HepG2 (cell line): ENCODE measurements around the gene SLC2A5. TPM values are rescaled to one million over a fixed set of nuclear protein-coding genes. Genes with fewer than 3 reads are reported as not detected.

Source experiments
- GABPA ChIP-seq, 2 experiments: IDR thresholded peaks; 2 replicates each; pipeline ENCODE4 v1.6.1; 2011 to 2016; ENCODE audit warnings: low read depth in 2 of 2, low read length in 1 of 2, missing biosample characterization in 1 of 2, missing genetic modification characterization in 1 of 2
- KDM2A ChIP-seq: sonication (generic); formaldehyde crosslinking; IDR thresholded peaks from 2 replicates; pipeline ENCODE4 v1.4.0; 2020; ENCODE audit warnings: low read depth, missing genetic modification reagents, borderline replicate concordance
- RBFOX2 ChIP-seq: fragments of 200-400 bp; formaldehyde crosslinking; IDR thresholded peaks from 2 replicates; pipeline ENCODE4 v1.6.1; 2017; ENCODE audit warnings: low read depth, mild to moderate bottlenecking, low read length
- THYN1 ChIP-seq: sonication (generic); formaldehyde crosslinking; IDR thresholded peaks from 2 replicates; pipeline ENCODE4 v1.8.1; 2023; ENCODE audit warnings: low read depth, mild to moderate bottlenecking, moderate library complexity, missing genetic modification reagents, borderline replicate concordance
- ZBTB1 ChIP-seq: sonication (generic); formaldehyde crosslinking; IDR thresholded peaks from 2 replicates; pipeline ENCODE4 v1.4.0; 2020; ENCODE audit warnings: missing genetic modification reagents, borderline replicate concordance
- ZHX1 ChIP-seq: sonication (generic); formaldehyde crosslinking; IDR thresholded peaks from 2 replicates; pipeline ENCODE4 v1.8.1; 2022; ENCODE audit warnings: low read depth, mild to moderate bottlenecking, missing genetic modification reagents
- ZNF205 ChIP-seq: IDR thresholded peaks from 2 replicates; pipeline ENCODE4 v1.6.1; 2018; ENCODE audit warnings: missing biosample characterization, missing genetic modification reagents
- ZNF788 ChIP-seq: sonication (generic); formaldehyde crosslinking; IDR thresholded peaks from 2 replicates; pipeline ENCODE4 v1.5.0; 2020; ENCODE audit warnings: mild to moderate bottlenecking, missing genetic modification reagents, borderline replicate concordance
- ZNF816 ChIP-seq: sonication (generic); formaldehyde crosslinking; IDR thresholded peaks from 2 replicates; pipeline ENCODE4 v1.8.0; 2022; ENCODE audit warnings: missing genetic modification reagents, mild to moderate bottlenecking, borderline replicate concordance
- polyA plus RNA-seq, 8 experiments: library from polyadenylated mRNA; depleted of rRNA in 3 of 8; stranded (reverse) in 7 of 8; unstranded in 1 of 8; fragments of >200 nt; fragmentation: Illumina TruSeq in 4 of 8; extraction: Trizol in 4 of 8; gene quantifications; 2 replicates each; pipeline versions ENCODE4 v1.2.1 to v1.2.3, GENCODE V29; 2011 to 2016; ENCODE audit warnings: low read depth in 4 of 8, missing spikeins in 1 of 8, mixed read lengths in 1 of 8; ENCODE audit not compliant: insufficient read depth in 1 of 8
- total RNA-seq, 5 experiments: library from RNA; depleted of rRNA; stranded (reverse); fragments of >200 nt; fragmentation: Illumina TruSeq; extraction: Trizol; gene quantifications; 2 replicates each; pipeline ENCODE4 v1.2.3, GENCODE V29; 2016; ENCODE audit warnings: low read depth in 1 of 5
- TF ChIP-seq, protein P1 (sequence below), 2 experiments: sonication (generic) in 1 of 2; formaldehyde crosslinking in 1 of 2; IDR thresholded peaks; 2 replicates each; pipeline versions ENCODE4 v1.6.1 to v1.9.0; 2014 to 2022; ENCODE audit warnings: antibody characterized with exemption in 1 of 2, borderline replicate concordance in 1 of 2, inconsistent platforms in 1 of 2, low read depth in 1 of 2, missing genetic modification reagents in 1 of 2

Gene SLC2A5
- total and polyA plus RNA-seq, 2 of the 13 experiments (the other 11 are each of a cell fraction or from before 2014, with no cell fraction given), result 0.04 to 0.54 TPM

GRCh38 chr1:9057851-9058250 is 11.6 kb downstream of the SLC2A5 start (continued):
- TF ChIP-seq, protein P1, sequence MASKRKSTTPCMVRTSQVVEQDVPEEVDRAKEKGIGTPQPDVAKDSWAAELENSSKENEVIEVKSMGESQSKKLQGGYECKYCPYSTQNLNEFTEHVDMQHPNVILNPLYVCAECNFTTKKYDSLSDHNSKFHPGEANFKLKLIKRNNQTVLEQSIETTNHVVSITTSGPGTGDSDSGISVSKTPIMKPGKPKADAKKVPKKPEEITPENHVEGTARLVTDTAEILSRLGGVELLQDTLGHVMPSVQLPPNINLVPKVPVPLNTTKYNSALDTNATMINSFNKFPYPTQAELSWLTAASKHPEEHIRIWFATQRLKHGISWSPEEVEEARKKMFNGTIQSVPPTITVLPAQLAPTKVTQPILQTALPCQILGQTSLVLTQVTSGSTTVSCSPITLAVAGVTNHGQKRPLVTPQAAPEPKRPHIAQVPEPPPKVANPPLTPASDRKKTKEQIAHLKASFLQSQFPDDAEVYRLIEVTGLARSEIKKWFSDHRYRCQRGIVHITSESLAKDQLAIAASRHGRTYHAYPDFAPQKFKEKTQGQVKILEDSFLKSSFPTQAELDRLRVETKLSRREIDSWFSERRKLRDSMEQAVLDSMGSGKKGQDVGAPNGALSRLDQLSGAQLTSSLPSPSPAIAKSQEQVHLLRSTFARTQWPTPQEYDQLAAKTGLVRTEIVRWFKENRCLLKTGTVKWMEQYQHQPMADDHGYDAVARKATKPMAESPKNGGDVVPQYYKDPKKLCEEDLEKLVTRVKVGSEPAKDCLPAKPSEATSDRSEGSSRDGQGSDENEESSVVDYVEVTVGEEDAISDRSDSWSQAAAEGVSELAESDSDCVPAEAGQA (IDR thresholded peaks at IDR 0.05; ENCODE audit: low read depth), result no peak
- TF ChIP-seq, protein P1 (CRISPR knock-in tag; IDR thresholded peaks at IDR 0.05; ENCODE audit: borderline replicate concordance), result no peak
- TF ChIP-seq ZNF816 (CRISPR knock-in tag) (no peak), KDM2A (CRISPR knock-in tag) (no peak), ZBTB1 (CRISPR knock-in tag) (no peak), GABPA (IDR thresholded peaks at IDR 0.05; ENCODE audit: low read depth, low read length) (no peak), GABPA (CRISPR knock-in tag; IDR thresholded peaks at IDR 0.05; ENCODE audit: low read depth) (no peak), THYN1 (CRISPR knock-in tag) (no peak), ZHX1 (CRISPR knock-in tag) (no peak), ZNF205 (CRISPR knock-in tag) (no peak), RBFOX2 (no peak), ZNF788 (CRISPR knock-in tag) (no peak)
